IMR-90 (cell line): ENCODE measurements around the gene BPGM. TPM values are rescaled to one million over a fixed set of nuclear protein-coding genes. Genes with fewer than 3 reads are reported as not detected.

Experiments
- ATAC-seq: fragments of 200-7000 bp; cut with Tn5 transposase; 2 replicates; pipeline ENCODE4 v1.9.1; 2020; ENCODE audit warnings: low read depth, mild to moderate bottlenecking, moderate library complexity
- BruUV-seq: library from RNA; stranded (reverse); fragments of 400-500 nt; replicated peaks from 2 replicates; lab custom pipeline; 2021; lab: Mats Ljungman, UMichigan
- CTCF ChIA-PET: fragments of 300-600 bp; formaldehyde crosslinking; extraction: SDS; loops from one replicate; lab custom pipeline; 2021; ENCODE audit warnings: antibody characterized with exemption; lab: Yijun Ruan, JAX
- POLR2A ChIA-PET: fragments of 300-600 bp; sonication (Branson Sonifier 250); formaldehyde crosslinking; loops from one replicate; lab custom pipeline; 2022; ENCODE audit warnings: antibody characterized with exemption; ENCODE audit not compliant: unreplicated experiment; lab: Charles Lee
- DNase-seq: peaks from one replicate; pipeline ENCODE4 v3.0.0; 2013
- H2AFZ ChIP-seq: replicated peaks from 2 replicates; pipeline ENCODE3; 2013; ENCODE audit warnings: low read length, mild to moderate bottlenecking; ENCODE audit not compliant: poor library complexity
- H2AK5ac ChIP-seq: 2 replicates; pipeline ENCODE4 v1.6.1; 2013; ENCODE audit warnings: low read depth, low read length, inconsistent platforms
- H2AK9ac ChIP-seq: replicated peaks from 2 replicates; pipeline ENCODE3; 2013; ENCODE audit warnings: mild to moderate bottlenecking, low read depth, low read length, moderate library complexity; ENCODE audit not compliant: poor library complexity
- H2BK120ac ChIP-seq: 2 replicates; pipeline ENCODE4 v1.6.1; 2013; ENCODE audit warnings: low read depth, low read length, inconsistent platforms
- H2BK15ac ChIP-seq: 3 replicates; pipeline ENCODE4 v1.6.1; 2013; ENCODE audit warnings: low read depth, low read length, inconsistent platforms
- H2BK20ac ChIP-seq: 2 replicates; pipeline ENCODE4 v1.6.1; 2013; ENCODE audit warnings: low read depth, mild to moderate bottlenecking, inconsistent platforms, low read length, moderate library complexity
- H2BK5ac ChIP-seq: 2 replicates; pipeline ENCODE4 v1.6.1; 2013; ENCODE audit warnings: mild to moderate bottlenecking, low read depth, low read length, inconsistent platforms; ENCODE audit not compliant: poor library complexity, severe bottlenecking
- H3K14ac ChIP-seq: replicated peaks from 2 replicates; pipeline ENCODE4 v1.6.1; 2013; ENCODE audit warnings: low read depth, low read length, inconsistent platforms
- H3K18ac ChIP-seq: 2 replicates; pipeline ENCODE4 v1.6.1; 2013; ENCODE audit warnings: low read depth, low read length, control low read depth
- H3K23ac ChIP-seq: 2 replicates; pipeline ENCODE4 v1.6.1; 2013; ENCODE audit warnings: low read depth, low read length, inconsistent platforms
- H3K27ac ChIP-seq: 2 replicates; pipeline ENCODE4 v1.5.1; 2013; ENCODE audit warnings: mild to moderate bottlenecking, control low read depth, low read length; ENCODE audit not compliant: insufficient read depth
- H3K27me3 ChIP-seq: 2 replicates; pipeline ENCODE4 v1.6.1; 2013; ENCODE audit warnings: low read length; ENCODE audit not compliant: control insufficient read depth, insufficient read depth
- H3K36me3 ChIP-seq: 2 replicates; pipeline ENCODE4 v1.6.1; 2013; ENCODE audit warnings: low read length, mixed read lengths; ENCODE audit not compliant: control insufficient read depth, insufficient read depth
- H3K4ac ChIP-seq: 2 replicates; pipeline ENCODE4 v1.6.1; 2013; ENCODE audit warnings: low read depth, low read length, inconsistent platforms
- H3K4me1 ChIP-seq: 2 replicates; pipeline ENCODE4 v1.6.1; 2013; ENCODE audit warnings: low read length, mixed read lengths; ENCODE audit not compliant: control insufficient read depth, insufficient read depth
- H3K4me2 ChIP-seq: 2 replicates; pipeline ENCODE4 v1.6.1; 2013; ENCODE audit warnings: low read depth, mild to moderate bottlenecking, control low read depth, low read length, moderate library complexity
- H3K4me3 ChIP-seq: 2 replicates; pipeline ENCODE4 v1.5.1; 2013; ENCODE audit warnings: low read depth, mild to moderate bottlenecking, control low read depth, low read length, moderate library complexity; ENCODE audit not compliant: insufficient read depth
- H3K56ac ChIP-seq: 2 replicates; pipeline ENCODE4 v1.6.1; 2013; ENCODE audit warnings: low read length, inconsistent platforms; ENCODE audit not compliant: insufficient read depth; ENCODE audit errors: extremely low read depth
- H3K79me1 ChIP-seq, 2 experiments: 2 replicates each; pipeline ENCODE4 v1.6.1; 2013; ENCODE audit warnings: low read length in 2 of 2, inconsistent platforms in 1 of 2, low read depth in 1 of 2
- H3K9ac ChIP-seq: 2 replicates; pipeline ENCODE4 v1.6.1; 2013; ENCODE audit warnings: low read depth, low read length, control low read depth
- H3K9me1 ChIP-seq: 2 replicates; pipeline ENCODE4 v1.6.1; 2013; ENCODE audit warnings: low read length, inconsistent platforms; ENCODE audit not compliant: insufficient read depth
- H3K9me3 ChIP-seq: 2 replicates; pipeline ENCODE4 v1.6.1; 2013; ENCODE audit warnings: low read length; ENCODE audit not compliant: control insufficient read depth, insufficient read depth
- H4K20me1 ChIP-seq: 2 replicates; pipeline ENCODE4 v1.6.1; 2013; ENCODE audit warnings: low read length, inconsistent platforms; ENCODE audit not compliant: insufficient read depth
- H4K5ac ChIP-seq: 2 replicates; pipeline ENCODE4 v1.6.1; 2013; ENCODE audit warnings: mild to moderate bottlenecking, low read depth, low read length, control low read depth
- H4K8ac ChIP-seq, 2 experiments: 2 replicates each; pipeline ENCODE4 v1.6.1; 2013; ENCODE audit warnings: low read depth in 2 of 2, low read length in 2 of 2, control low read depth in 1 of 2, inconsistent platforms in 1 of 2
- H4K91ac ChIP-seq: 2 replicates; pipeline ENCODE4 v1.6.1; 2013; ENCODE audit warnings: low read depth, low read length, inconsistent platforms; ENCODE audit not compliant: insufficient read depth
- ELK1 ChIP-seq: fragments of 150-350 bp; IDR thresholded peaks from 2 replicates; pipeline ENCODE4 v1.6.1; 2016; ENCODE audit warnings: low read depth, mild to moderate bottlenecking, low read length, moderate library complexity, borderline replicate concordance
- MXI1 ChIP-seq: IDR thresholded peaks from 2 replicates; pipeline ENCODE4 v1.6.1; 2012; ENCODE audit warnings: low read depth, mild to moderate bottlenecking, low read length, moderate library complexity, borderline replicate concordance
- POLR2A ChIP-seq: IDR thresholded peaks from 2 replicates; pipeline ENCODE4 v1.6.1; 2012; ENCODE audit warnings: mild to moderate bottlenecking, low read depth, low read length
- RAD21 ChIP-seq: IDR thresholded peaks from 2 replicates; pipeline ENCODE4 v1.6.1; 2012; ENCODE audit warnings: low read length, improper control_type of control experiment
- RCOR1 ChIP-seq: IDR thresholded peaks from 2 replicates; pipeline ENCODE4 v1.6.1; 2012; ENCODE audit warnings: mild to moderate bottlenecking, low read length, improper control_type of control experiment; ENCODE audit not compliant: insufficient replicate concordance
- SMC3 ChIP-seq: fragments of 150-350 bp; IDR thresholded peaks from 2 replicates; pipeline ENCODE4 v1.6.1; 2016; ENCODE audit warnings: low read depth, mild to moderate bottlenecking, antibody characterized with exemption, low read length, moderate library complexity
- WGBS, 2 experiments: methylation state at CpG; one replicate each; pipeline versions ENCODE4 v1.1.5 to v1.1.7; 2013; ENCODE audit warnings: missing lambda C conversion rate in 2 of 2; ENCODE audit not compliant: insufficient read length in 1 of 2; ENCODE audit errors: extremely low coverage in 2 of 2; 5-methylcytosine and 5-hydroxymethylcytosine counted together
- dilution Hi-C: fragments of 300-500 bp; cut with HindIII; formaldehyde crosslinking; loops from one replicate; pipeline ENCODE4 v1.14.3; 2018; ENCODE audit warnings: low sequenced_read_pairs; ENCODE audit not compliant: unreplicated experiment
- in situ Hi-C: fragments of 300-500 bp; cut with MboI; formaldehyde crosslinking; loops from 3 replicates; pipeline ENCODE4 v1.14.3; 2019; ENCODE audit warnings: low sequenced_read_pairs, inconsistent platforms, mixed read lengths
- intact Hi-C: fragments of 100-400 bp; cut with micrococcal nuclease; formaldehyde crosslinking; loops from 2 replicates; pipeline ENCODE4 v1.10.0; 2022
- polyA plus RNA-seq, 3 experiments: library from polyadenylated mRNA; depleted of rRNA; stranded (reverse); fragments of >200 nt; gene quantifications; 2 replicates each; pipeline ENCODE4 v1.2.3, GENCODE V29; 2012; ENCODE audit warnings: low replicate concordance in 1 of 3
- total RNA-seq: library from RNA; depleted of rRNA; stranded (reverse); fragments of >200 nt; gene quantifications from 2 replicates; pipeline ENCODE4 v1.2.3, GENCODE V29; 2012
- TF ChIP-seq, protein P1 (sequence below): conservative IDR thresholded peaks from 2 replicates; pipeline ENCODE4 v1.5.1; 2012; ENCODE audit warnings: mild to moderate bottlenecking, low read depth, low read length, improper control_type of control experiment
- TF ChIP-seq, protein P2 (sequence below): fragments of 150-350 bp; IDR thresholded peaks from 2 replicates; pipeline ENCODE4 v1.6.1; 2017; ENCODE audit warnings: mild to moderate bottlenecking, antibody characterized with exemption, low read length, low read depth

The BPGM gene
- total and polyA plus RNA-seq, 2 of the 4 experiments (the other 2 are of a cell fraction): 18.8 to 20.0 TPM

GRCh38 chr7:134686786-134687185 lies 40.1 kb downstream of the BPGM start:
- in situ Hi-C loops: loop anchor here (5.0 to 25.0 kb wide), 4 partner anchors 261 to 876 kb away; partner anchors contain the start of gene NUP205
- H2AK9ac ChIP-seq: no peak overlapping the region
- no peak overlapping the region for H3K9ac ChIP-seq
- H2BK5ac ChIP-seq: no peak overlapping the region
- no CpG with 5 or more reads among the region's 6 CpGs for WGBS, 2 experiments
- H3K4me1 ChIP-seq: peaks cover 22% of the 10 kb centered on the region
- no peak overlapping the region for H2BK20ac ChIP-seq
- H3K4me3 ChIP-seq: no peak overlapping the region
- H2BK120ac ChIP-seq: 0 out of 2 replicates have a peak overlapping the region, but pooled peaks have one; percentile 3
- H3K23ac ChIP-seq: no peak overlapping the region
- peak overlapping the region in 1 of 2 experiments; percentile 17; a peak in 1 of 4 replicates for H4K8ac ChIP-seq
- H3K27ac ChIP-seq: no peak overlapping the region
- H3K4me2 ChIP-seq: peak overlapping the region; percentile 8; the same call in 1 of the 2 replicates
- DNase-seq (peak; percentile 43), ATAC-seq (peak; percentile 43)
- H4K5ac ChIP-seq: no peak overlapping the region; the same call in 1 of the 2 replicates
- TF ChIP-seq MXI1 (no peak), RAD21 (peak; percentile 81), ELK1 (no peak), SMC3 (peak; percentile 70), POLR2A (no peak), RCOR1 (no peak)
- TF ChIP-seq, protein P1, sequence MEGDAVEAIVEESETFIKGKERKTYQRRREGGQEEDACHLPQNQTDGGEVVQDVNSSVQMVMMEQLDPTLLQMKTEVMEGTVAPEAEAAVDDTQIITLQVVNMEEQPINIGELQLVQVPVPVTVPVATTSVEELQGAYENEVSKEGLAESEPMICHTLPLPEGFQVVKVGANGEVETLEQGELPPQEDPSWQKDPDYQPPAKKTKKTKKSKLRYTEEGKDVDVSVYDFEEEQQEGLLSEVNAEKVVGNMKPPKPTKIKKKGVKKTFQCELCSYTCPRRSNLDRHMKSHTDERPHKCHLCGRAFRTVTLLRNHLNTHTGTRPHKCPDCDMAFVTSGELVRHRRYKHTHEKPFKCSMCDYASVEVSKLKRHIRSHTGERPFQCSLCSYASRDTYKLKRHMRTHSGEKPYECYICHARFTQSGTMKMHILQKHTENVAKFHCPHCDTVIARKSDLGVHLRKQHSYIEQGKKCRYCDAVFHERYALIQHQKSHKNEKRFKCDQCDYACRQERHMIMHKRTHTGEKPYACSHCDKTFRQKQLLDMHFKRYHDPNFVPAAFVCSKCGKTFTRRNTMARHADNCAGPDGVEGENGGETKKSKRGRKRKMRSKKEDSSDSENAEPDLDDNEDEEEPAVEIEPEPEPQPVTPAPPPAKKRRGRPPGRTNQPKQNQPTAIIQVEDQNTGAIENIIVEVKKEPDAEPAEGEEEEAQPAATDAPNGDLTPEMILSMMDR: peak; percentile 72
- TF ChIP-seq, protein P2, sequence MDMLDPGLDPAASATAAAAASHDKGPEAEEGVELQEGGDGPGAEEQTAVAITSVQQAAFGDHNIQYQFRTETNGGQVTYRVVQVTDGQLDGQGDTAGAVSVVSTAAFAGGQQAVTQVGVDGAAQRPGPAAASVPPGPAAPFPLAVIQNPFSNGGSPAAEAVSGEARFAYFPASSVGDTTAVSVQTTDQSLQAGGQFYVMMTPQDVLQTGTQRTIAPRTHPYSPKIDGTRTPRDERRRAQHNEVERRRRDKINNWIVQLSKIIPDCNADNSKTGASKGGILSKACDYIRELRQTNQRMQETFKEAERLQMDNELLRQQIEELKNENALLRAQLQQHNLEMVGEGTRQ: no peak
- ChIA-PET CTCF (interaction anchor here (0.7 to 0.8 kb wide), 3 partner anchors 174 to 587 kb away, joined by 3 to 6 read pairs (median 4); no protein-coding TSS in a partner anchor), POLR2A (no interaction called here)
- H3K18ac ChIP-seq: no peak overlapping the region
- H2BK15ac ChIP-seq: no peak overlapping the region
- H4K91ac ChIP-seq: no peak overlapping the region
- H3K9me3 ChIP-seq: no peaks in the 10 kb centered on the region
- H3K79me1 ChIP-seq: peaks cover 0 to 9% of the 10 kb centered on the region in 2 experiments; a peak in 3 of 4 replicates
- H3K56ac ChIP-seq: no peak overlapping the region
- intact Hi-C loops: loop anchor here (1.0 to 10.0 kb wide), 4 partner anchors 54 to 958 kb away; partner anchors contain the start of gene NUP205
- no peak overlapping the region for H3K4ac ChIP-seq
- no peak overlapping the region for H2AK5ac ChIP-seq
- H3K9me1 ChIP-seq: peaks cover 15% of the 10 kb centered on the region
- H3K36me3 ChIP-seq: no peaks in the 10 kb centered on the region
- H2AFZ ChIP-seq: no peak overlapping the region
- no TSS peak for BruUV-seq
- H3K27me3 ChIP-seq: no peaks in the 10 kb centered on the region
- no peaks in the 10 kb centered on the region for H4K20me1 ChIP-seq
- H3K14ac ChIP-seq: no peak overlapping the region
- dilution Hi-C loops: no loop called here
